ENCODE results near the gene APBA2.

- TF ChIP-seq POLR2A (IDR thresholded peaks at IDR 0.05), result no peak
- TF ChIP-seq, protein P1, sequence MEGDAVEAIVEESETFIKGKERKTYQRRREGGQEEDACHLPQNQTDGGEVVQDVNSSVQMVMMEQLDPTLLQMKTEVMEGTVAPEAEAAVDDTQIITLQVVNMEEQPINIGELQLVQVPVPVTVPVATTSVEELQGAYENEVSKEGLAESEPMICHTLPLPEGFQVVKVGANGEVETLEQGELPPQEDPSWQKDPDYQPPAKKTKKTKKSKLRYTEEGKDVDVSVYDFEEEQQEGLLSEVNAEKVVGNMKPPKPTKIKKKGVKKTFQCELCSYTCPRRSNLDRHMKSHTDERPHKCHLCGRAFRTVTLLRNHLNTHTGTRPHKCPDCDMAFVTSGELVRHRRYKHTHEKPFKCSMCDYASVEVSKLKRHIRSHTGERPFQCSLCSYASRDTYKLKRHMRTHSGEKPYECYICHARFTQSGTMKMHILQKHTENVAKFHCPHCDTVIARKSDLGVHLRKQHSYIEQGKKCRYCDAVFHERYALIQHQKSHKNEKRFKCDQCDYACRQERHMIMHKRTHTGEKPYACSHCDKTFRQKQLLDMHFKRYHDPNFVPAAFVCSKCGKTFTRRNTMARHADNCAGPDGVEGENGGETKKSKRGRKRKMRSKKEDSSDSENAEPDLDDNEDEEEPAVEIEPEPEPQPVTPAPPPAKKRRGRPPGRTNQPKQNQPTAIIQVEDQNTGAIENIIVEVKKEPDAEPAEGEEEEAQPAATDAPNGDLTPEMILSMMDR (IDR thresholded peaks at IDR 0.05), result peak in 2 of 3 experiments; percentile 21 to 29
- no peak for TF ChIP-seq POLR2AphosphoS5 (IDR thresholded peaks at IDR 0.05; ENCODE audit: insufficient read depth in 1 of 2, low read depth in 1 of 2)
These were observed 205.1 kb downstream of the APBA2 start for GRCh38 chr15:29090617-29091466.
